ENCODE results near the gene RSBN1L.

The RSBN1L gene

DNA sequence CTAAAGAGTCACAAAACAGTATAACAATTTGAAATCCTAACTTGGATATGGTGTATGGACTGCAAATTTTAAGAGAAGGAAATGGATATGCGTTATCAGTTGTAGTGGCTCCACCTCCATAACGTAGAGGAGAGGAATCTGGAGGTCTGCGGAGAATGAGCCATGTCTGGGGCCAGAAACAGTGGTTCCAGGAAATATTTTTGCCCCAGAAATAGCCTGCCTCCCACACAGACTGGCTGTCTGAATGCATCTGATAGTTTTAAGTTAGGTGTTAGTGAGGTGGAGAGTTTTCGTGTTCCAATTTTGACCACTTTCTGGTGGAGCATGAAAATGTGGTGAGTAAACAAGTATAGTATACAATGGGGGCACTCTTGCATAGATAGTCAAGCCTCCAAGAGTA lies 103.9 kb downstream of the RSBN1L start:
- POLR2A ChIA-PET (ENCODE audit: low non-redundant PET): no interaction called here
- no peak for DNase-seq (ENCODE audit: low spot score)
- CTCF ChIA-PET: no interaction called here
- TF ChIP-seq, protein P1, sequence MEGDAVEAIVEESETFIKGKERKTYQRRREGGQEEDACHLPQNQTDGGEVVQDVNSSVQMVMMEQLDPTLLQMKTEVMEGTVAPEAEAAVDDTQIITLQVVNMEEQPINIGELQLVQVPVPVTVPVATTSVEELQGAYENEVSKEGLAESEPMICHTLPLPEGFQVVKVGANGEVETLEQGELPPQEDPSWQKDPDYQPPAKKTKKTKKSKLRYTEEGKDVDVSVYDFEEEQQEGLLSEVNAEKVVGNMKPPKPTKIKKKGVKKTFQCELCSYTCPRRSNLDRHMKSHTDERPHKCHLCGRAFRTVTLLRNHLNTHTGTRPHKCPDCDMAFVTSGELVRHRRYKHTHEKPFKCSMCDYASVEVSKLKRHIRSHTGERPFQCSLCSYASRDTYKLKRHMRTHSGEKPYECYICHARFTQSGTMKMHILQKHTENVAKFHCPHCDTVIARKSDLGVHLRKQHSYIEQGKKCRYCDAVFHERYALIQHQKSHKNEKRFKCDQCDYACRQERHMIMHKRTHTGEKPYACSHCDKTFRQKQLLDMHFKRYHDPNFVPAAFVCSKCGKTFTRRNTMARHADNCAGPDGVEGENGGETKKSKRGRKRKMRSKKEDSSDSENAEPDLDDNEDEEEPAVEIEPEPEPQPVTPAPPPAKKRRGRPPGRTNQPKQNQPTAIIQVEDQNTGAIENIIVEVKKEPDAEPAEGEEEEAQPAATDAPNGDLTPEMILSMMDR (conservative IDR thresholded peaks at IDR 0.05; ENCODE audit: low read depth): no peak
- no peak overlapping the region for H3K27ac ChIP-seq

DNA sequence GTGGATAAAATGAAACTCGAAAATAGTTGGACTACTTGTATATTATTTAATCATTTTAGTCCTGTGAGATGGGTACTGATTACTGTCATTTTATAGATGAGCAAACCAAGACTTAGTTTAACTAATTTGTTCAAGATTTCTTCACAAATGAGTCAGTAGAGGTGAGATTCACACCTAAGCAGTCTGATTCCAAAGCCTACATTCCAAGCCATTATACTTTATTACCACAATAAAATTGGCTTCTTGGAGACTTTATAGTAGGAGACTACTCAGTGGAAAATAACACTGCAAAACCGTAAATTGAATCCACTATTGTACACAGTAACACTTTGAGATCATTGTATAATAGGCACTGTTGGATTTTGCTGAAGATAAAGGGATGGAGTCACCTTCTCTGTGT lies 104.5 kb downstream of the RSBN1L start:
- DNase-seq (ENCODE audit: low spot score): no peak
- TF ChIP-seq, protein P1 (conservative IDR thresholded peaks at IDR 0.05; ENCODE audit: low read depth): no peak
- CTCF ChIA-PET: no interaction called here
- POLR2A ChIA-PET (ENCODE audit: low non-redundant PET): no interaction called here
- H3K27ac ChIP-seq: no peak overlapping the region

DNA sequence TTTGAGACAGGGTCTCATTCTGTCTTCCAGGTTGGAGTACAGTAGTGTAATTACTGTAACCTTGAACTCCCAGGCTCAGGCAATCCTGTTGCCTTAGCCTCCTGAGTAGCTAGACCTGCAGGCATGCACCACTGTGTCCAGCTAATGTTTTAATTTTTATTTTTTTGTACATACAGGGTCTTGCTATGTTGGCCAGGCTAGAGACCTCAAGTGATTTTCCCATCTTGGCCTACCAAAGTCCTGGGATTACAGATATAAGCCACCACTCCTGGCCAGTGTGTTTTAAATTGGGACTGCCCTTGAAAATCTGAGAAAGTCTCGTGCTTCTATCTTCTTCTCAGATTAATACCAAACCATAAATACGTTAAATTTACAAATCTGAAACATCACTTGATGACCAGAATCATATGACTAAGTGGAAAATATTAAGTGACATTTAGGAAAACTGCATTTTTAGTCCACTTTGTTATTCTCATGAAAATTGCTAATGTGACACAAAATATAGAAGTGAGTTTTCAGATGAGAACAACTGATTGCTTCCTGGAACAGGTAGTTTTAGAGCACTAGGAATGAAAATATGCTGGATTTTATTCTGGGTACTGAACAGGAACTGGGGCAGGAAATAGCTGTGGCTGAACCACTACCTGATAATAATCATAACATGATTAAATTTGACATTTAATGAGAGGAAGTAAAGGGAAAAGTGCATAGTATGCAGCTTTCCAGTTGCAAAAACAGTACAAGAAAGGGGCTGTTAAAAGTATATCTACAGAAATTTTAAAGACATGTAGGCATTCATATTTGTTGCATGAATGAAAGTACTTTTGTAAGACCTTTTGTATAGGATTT lies 106.5 kb downstream of the RSBN1L start:
- DNase-seq (ENCODE audit: low spot score): no peak
- ChIA-PET POLR2A (ENCODE audit: low non-redundant PET) (no interaction called here), CTCF (no interaction called here)
- TF ChIP-seq, protein P1 (conservative IDR thresholded peaks at IDR 0.05; ENCODE audit: low read depth): no peak
- H3K27ac ChIP-seq: no peak overlapping the region

DNA sequence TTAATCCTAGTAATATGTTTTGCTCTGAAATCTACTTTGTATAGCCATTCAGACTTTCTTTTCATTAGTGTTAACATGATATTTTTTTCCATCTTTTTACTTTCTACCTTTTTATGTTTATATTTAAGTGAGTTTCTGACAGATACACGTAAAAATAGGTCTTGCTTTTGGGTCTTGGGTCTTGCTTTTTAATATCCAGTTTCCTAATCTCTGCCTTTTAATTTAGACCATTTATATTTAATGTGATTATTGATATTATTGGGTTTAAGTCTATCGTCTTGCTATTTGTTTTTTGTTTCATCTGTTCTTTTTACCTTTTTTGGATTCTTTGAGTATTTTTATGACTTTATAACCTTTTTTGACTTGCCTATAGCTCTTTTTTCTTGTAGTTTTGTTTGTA lies 110.2 kb downstream of the RSBN1L start:
- TF ChIP-seq, protein P1 (conservative IDR thresholded peaks at IDR 0.05; ENCODE audit: low read depth): no peak
- DNase-seq (ENCODE audit: low spot score): no peak
- no peak overlapping the region for H3K27ac ChIP-seq
- CTCF ChIA-PET: no interaction called here
- POLR2A ChIA-PET (ENCODE audit: low non-redundant PET): no interaction called here

DNA sequence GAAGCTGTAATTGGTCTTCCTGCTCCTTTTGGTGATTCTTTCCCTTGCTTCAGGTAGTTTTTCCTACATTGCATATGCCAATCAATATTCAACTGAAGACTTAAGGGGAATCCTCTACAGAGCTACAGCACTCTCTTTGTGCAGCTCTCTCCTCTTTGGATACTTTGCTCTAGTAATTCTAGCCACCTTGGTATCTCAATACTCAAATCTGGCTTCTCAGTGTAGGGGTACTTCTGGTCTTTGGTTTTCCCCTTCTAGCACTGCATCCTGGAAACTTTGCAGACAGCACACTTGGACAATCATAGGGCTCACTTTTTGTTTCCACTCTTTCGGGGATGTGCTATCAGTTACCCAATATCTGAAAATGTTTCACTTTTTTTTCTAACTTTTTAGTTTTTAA lies 112.3 kb downstream of the RSBN1L start:
- DNase-seq (ENCODE audit: low spot score): no peak
- POLR2A ChIA-PET (ENCODE audit: low non-redundant PET): no interaction called here
- CTCF ChIA-PET: interaction anchor here (0.7 kb wide), 1 partner anchor 374 kb away, joined by 4 read pairs; no protein-coding TSS in a partner anchor
- no peak overlapping the region for H3K27ac ChIP-seq
- TF ChIP-seq, protein P1 (conservative IDR thresholded peaks at IDR 0.05; ENCODE audit: low read depth): no peak

DNA sequence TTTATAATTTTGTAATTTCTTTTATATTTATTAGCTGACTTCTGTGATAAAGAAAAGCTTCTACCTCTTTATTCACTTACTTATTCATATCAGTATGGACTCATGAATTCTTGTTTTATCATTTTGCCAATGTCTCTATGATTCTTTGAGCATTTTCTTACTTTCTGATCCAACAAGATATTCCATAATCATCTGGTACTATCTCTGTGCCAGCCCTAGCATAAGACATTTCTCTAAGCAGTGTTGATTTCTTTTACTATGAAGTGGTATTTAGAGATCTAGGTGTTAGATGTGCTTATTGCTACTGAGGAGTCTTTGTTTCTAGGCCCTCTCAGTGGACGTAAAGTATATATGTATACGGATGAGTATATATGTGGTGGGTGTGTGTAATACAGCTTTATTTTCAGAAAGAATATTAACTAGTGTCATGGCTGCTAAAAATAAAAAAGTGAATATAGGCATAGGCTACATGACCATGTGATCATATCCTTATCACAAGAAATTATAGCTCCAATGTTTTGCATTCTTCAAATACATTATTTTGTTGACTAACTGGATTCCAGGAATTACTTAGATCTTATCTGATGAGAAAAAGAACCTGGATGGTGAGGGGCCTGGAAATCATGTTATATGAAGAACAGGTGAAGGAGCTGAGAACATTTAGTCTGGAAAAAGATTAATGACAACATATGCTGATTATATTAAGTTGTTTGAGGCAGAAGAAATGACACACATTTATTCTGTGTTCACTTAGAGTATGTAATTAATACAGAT lies 115.4 kb downstream of the RSBN1L start:
- no peak for DNase-seq (ENCODE audit: low spot score)
- POLR2A ChIA-PET (ENCODE audit: low non-redundant PET): no interaction called here
- CTCF ChIA-PET: no interaction called here
- no peak overlapping the region for H3K27ac ChIP-seq
- TF ChIP-seq, protein P1 (conservative IDR thresholded peaks at IDR 0.05; ENCODE audit: low read depth): no peak
